SKM-1 treated with dmso at 0.1 percent for 144 hours (cell line): Measurements from ENCODE around the gene MGP.

Experiments
- DNase-seq: peaks from one replicate; lab custom pipeline; 2025; ENCODE audit not compliant: unreplicated experiment; lab: John Stamatoyannopoulos, UW

Gene MGP

DNA sequence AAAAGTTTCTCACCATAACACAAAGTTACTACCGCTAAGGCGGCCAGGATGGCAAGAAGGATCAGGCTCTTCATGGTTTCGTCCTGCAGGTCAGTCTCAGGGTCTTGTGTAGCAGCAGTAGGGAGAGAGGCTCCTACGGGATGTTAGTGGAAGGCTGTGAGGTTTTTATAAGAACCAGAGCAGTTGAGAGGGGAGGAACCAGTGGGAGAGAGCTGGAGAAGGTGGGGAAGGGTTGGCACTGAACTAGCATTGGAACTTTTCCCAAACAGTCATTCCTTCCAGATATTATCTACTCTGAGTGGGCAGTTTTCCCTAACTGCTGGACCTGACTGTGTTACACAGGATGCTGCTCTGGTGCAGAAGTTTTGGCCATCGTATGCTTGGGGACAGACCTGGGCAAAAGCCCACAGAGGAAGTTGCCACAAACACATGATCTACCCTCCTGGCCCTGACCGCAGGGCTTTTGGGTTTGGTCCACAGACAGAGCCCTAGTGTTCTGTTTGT is at the start of gene MGP:
MGP (minus strand) TSS at position 137 of the 504 bp plus-strand sequence; CDS start at position 74, 63 bp downstream.
- no peak for DNase-seq

DNA sequence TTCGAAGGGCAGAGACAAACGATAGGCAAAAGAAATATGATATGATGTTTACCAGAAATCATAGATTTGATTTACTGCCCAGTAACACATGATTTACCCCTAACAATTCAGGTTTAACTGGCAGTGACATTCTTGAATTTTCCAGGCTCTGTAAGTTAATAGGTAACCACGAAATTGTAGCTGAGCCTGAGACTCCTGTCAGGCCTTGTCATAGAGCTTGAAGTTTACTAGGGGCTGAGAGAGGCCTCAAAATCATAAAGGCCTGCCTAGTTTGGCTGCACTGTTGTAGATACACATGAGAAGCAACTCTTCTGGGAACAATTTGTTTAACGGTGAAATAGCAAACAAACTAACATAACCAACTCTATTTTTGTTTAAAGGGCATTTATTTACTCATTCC is 49.4 kb upstream of the MGP start:
- DNase-seq = no peak

DNA sequence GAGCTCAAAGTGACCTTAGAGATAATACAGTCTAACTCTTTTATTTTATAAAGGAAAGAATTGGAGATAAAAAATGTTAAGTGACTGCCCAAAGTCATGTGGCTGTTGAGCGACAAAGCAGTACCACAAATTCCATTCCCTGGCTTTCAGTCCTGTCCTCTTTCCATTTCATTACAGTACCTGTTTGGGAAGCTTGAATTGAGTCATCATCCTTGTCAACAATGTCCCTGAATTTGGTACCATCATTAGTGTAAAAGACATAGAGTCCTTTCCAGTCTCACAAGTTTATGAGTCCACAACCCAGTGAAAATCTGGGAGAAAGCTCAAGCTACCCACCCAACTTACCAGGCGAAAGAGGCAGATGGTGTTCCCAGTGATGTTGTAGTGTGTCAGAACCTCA is 48.9 kb upstream of the MGP start:
- DNase-seq = no peak

- no peak for DNase-seq
These were observed 46.3 kb upstream of the MGP start for GRCh38 chr12:14931791-14932560.

DNA sequence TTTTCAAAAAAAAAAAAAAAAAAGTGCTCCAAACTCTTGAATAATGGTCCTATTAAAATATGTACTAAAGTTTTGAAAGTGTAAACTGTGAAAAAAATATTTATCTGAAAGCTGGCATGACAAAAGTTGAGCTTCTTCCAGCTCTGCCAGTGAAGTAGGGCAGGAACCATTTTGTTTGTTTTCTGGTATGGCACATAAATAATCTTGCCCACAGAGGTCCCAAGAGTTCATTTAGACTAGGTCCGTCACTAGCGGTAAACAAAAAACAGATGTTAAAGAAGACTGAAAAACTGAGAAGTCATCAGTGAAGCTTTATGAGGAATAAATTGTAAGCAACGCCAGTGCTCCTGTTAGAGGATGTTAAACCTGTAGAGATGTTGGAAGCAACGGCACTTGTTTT is 45.7 kb upstream of the MGP start:
- no peak for DNase-seq

DNA sequence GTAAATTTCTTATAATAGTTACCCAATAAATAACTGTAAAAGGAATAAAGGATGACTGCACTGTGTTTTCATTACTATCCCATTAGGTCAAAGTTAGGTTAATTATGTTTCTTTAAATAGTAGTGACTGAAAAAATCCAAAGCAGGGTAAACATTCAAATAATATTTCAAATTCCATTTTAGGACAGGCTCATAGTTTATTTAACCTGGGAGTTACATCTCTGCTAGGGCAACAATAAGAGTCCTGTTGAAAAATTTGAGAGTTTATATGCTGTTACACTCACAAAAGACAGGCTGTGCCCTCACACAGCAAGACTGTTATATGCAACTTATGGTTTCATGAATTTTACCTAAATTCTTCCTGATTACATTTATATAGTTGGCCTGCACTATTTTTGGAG is 44.6 kb upstream of the MGP start:
- DNase-seq = no peak

DNA sequence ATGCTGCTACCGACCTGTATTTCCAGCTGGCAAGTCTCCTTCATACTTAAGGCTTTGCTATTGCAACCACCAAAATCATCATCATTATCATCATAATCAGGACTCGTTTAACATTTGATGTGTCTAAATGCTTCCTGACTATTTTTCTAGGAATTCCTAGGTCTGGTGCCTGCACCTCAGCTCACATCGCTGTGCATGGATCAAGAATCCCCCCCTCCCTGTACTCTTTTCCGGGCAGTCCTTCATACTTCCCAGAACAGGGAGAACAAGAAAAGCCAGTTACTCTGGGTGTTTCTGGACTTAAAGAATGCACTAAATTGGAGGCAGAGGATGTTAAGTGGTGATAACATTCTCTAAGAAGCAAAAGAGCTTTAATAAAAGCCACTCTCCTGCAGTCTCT is 43.3 kb upstream of the MGP start:
- DNase-seq = no peak

DNA sequence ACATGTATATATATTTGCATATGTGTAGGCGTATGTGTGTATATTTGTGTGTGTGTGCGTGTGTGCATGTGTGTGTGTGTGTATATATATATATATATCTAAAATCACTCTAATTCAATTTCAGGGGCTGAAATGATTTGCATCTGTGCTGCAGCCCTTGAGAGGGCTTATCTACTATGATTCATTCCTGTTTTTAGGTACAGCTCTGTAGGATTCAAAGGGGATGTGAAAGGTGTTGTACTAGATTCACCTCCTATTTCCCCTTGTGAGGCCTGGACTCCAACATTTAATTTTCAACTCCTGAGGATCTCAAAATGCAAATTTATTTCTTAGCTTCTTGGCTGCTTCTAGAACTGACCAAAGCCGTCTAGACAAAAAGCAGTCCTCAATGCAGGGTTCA is 41.6 kb upstream of the MGP start:
- no peak for DNase-seq

DNA sequence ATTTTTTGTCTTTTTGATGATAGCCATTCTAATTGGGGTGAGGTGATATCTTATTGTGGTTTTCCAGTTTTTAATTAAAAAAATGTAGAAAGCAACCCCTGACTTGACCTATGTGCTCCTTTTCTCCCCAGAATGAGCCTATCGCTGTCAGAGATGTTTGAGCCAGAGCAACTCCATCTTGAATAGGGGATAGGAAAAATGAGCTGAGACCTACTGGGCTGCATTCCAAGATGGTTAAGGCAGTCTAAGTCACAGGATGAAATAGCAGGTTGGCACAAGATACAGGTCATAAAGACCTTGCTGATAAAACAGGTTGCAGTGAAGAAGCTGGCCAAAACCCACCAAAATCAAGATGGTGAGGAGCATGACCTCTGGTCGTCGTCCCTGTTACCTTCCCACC is 38.9 kb upstream of the MGP start:
- no peak for DNase-seq

DNA sequence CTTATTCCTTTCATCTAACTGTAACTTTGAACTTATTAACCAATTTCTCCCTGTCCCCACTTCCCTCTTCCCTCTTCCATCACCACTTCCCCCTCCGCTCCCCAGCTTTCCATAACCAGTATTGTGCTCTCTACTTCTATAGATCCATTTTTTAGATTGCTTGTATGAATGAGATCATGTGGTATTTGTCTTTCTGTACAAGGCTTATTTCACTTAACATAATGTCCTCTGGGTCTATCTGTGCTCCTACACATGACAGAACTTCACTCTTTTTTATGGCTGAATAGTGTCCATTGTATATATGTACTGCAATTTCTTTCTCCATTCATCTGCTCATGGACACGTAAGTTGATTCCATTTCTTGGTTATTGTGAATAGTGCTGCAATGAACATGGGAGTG is 38.3 kb upstream of the MGP start:
- DNase-seq = no peak

GRCh38 chr12:14921218-14921617 is 35.6 kb upstream of the MGP start:
- DNase-seq = no peak

DNA sequence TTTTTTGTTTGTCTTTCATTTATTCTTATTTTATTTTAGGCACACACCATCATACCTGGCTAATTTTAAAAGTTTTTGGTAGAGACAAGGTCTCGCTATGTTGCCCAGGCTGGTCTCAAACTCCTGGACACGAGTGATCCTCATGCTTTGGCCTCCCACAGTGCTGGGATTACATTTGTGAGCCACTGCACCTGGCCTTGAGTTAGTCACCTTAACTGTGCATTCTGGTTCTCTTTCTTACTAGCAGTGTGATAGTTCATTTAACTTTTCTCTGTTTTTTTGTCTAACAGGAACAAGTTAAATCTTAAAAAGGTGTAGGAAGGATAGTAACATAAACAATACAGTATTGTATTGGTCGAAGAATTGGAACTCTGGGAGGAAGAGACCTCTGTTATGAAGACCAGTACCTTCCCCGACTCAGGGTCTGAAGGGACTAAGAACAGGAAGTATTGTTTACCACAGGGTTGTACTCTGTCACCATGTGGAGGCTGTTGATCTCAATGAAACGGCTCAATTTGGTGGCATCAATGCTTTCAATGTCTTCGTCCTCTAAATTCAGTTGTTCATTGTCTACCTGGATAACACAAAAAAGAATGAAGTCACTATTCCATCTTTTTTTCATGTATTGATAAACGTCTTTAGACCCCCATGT is 34.9 kb upstream of the MGP start:
- no peak for DNase-seq

DNA sequence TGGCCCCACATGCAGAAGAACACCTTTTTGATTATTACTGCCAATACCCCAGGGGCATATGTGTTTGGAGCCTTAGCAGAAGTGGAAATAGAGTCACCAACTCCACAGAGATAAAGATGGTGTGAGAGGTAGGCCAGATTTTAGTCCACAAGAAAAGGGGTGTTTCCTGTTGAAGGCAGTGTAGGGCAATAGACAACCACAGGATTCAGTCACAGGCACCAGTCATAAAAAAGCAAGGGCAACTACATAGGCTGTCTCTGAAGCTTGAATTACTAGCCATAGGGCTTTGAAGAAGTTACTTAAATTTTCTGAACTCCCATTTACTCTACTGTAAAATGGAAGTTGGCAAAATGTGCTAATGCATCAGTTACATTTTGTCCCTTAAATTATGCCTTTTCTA is 33.8 kb upstream of the MGP start:
- no peak for DNase-seq

- DNase-seq = no peak
These were observed 30.1 kb upstream of the MGP start for GRCh38 chr12:14915736-14916135.

DNA sequence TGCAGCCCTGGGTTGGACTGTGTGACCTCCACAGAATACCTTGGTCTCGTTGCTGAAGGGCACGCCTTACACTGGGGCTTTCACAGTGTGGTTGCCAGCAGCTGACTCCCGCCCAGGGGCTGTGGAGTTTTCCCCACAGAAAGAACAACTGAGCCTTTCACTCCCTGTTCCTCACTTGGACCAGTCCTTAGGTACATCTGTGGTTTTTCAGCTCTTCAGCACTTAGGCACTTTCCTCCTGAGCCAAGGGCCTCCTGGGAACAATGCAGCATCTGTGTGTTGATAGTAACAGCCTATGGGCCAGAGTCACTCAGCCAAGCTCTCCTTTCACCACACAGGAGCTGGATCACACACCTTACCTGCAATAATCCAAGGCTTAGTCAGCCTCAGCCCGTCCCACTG is 27.7 kb upstream of the MGP start:
- no peak for DNase-seq

DNA sequence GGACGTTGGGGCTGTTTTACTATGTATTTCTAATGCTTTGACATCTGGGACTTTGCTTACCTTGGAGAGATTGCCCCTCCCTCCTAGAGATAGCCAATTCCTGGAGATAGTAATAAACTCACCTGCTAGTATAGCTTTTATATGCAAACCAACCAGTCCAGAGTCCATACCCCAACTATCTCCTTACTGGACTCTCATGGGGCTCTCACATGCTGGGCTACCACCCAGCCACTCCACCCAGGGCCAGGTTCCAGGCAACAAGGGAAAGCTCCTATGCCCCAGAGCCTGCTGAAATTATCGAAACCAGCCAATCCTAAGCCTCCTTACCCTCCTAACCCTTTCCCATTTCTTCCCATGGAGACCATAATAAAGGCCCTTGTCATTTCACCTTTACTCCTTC is 25.5 kb upstream of the MGP start:
- no peak for DNase-seq

GRCh38 chr12:14910090-14910915 is 24.6 kb upstream of the MGP start:
- no peak for DNase-seq

- no peak for DNase-seq
These were observed 22.3 kb upstream of the MGP start for GRCh38 chr12:14907953-14908352.

DNA sequence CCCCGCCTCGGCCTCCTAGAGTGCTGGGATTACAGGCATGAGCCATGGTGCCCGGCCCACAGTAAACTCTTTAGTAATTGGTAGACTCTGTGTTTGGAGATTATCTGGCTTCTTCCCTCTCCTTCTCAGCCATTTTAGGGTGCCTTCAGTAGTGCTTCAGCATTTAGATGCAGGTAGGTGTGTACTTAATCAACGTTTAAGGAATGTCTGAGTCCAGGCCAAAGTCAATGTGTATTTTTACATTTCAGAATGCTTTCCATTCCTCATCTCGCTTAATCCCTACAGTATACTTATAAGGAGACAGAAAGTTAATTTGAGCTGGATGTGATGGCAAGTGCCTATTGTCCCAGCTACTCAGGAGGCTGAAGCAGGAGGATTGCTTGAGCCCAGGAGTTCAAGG is 20.5 kb upstream of the MGP start:
- DNase-seq = no peak

- no peak for DNase-seq
These were observed 19.8 kb upstream of the MGP start for GRCh38 chr12:14905269-14906004.

GRCh38 chr12:14904854-14905253 is 19.2 kb upstream of the MGP start:
- no peak for DNase-seq
